Peyer's patch (tissue), 4 donors: ENCODE data around the gene DOK4. TPM values are rescaled to one million over a fixed set of nuclear protein-coding genes. Genes with fewer than 3 reads are reported as not detected.

Experiments used
- DNase-seq, 3 donors: peaks; one replicate each; pipeline ENCODE4 v3.0.0-alpha.2; 2017 to 2019
- H3K27ac ChIP-seq, 4 donors: fragments of 200-600 bp; sonication (generic); one replicate each; pipeline ENCODE4 v1.5.1; 2016 to 2019
- H3K27me3 ChIP-seq, 2 donors: fragments of 200-600 bp; sonication (generic); one replicate each; pipeline ENCODE4 v1.5.1; 2019
- H3K36me3 ChIP-seq, 3 donors: fragments of 200-600 bp; sonication (generic); one replicate each; pipeline ENCODE4 v1.5.1; 2016 to 2019
- H3K4me1 ChIP-seq, 4 donors: fragments of 200-600 bp; sonication (generic); one replicate each; pipeline ENCODE4 v1.5.1; 2016 to 2019
- H3K4me3 ChIP-seq, 4 donors: fragments of 200-600 bp; sonication (generic); 1 replicate in 3 of 4; 2 replicates in 1 of 4; pipeline ENCODE4 v1.5.1; 2016 to 2019; ENCODE audit warnings: mild to moderate bottlenecking in 1 of 4
- H3K9me3 ChIP-seq, 4 donors: fragments of 200-600 bp; sonication (generic); one replicate each; pipeline ENCODE4 v1.5.1; 2016 to 2019; ENCODE audit warnings: mild to moderate bottlenecking in 1 of 4
- CTCF ChIP-seq, 6 experiments: fragments of 450-650 bp in 4 of 6; fragments of 200-600 bp in 2 of 6; sonication (generic) in 1 of 6; IDR thresholded peaks; one replicate each; pipeline ENCODE4 v1.5.1; 2017 to 2019; ENCODE audit warnings: antibody characterized with exemption in 6 of 6, mild to moderate bottlenecking in 3 of 6, moderate library complexity in 1 of 6
- POLR2A ChIP-seq, 2 donors: fragments of 450-650 bp; IDR thresholded peaks; one replicate each; pipeline ENCODE4 v1.5.1; 2017; ENCODE audit warnings: antibody characterized with exemption in 2 of 2, mild to moderate bottlenecking in 2 of 2, moderate library complexity in 2 of 2
- total RNA-seq, 4 donors: library from RNA; depleted of rRNA; stranded (reverse); fragments of >200 nt; gene quantifications; one replicate each; pipeline ENCODE4 v1.1.0, GENCODE V29; 2016

Gene DOK4
- total RNA-seq, 4 donors from 2014 or later = 81.7 to 209 (median 189) TPM

GRCh38 chr16:57518520-57518919 is 32.2 kb upstream of the DOK4 start:
- H3K4me1 ChIP-seq = peaks cover 0 to 2% (median 0%) of the 10 kb centered on the region in 4 donors
- H3K27me3 ChIP-seq = no peaks in the 10 kb centered on the region
- peaks cover 0 to 3% (median 0%) of the 10 kb centered on the region in 3 donors for H3K36me3 ChIP-seq
- H3K9me3 ChIP-seq = no peaks in the 10 kb centered on the region
- DNase-seq = no peak
- no peak overlapping the region for H3K27ac ChIP-seq
- H3K4me3 ChIP-seq = no peak overlapping the region
- no peak for TF ChIP-seq CTCF (IDR thresholded peaks at IDR 0.05)
- no peak for TF ChIP-seq POLR2A (IDR thresholded peaks at IDR 0.05)

- no peaks in the 10 kb centered on the region for H3K9me3 ChIP-seq
- H3K27me3 ChIP-seq = no peaks in the 10 kb centered on the region
- peaks cover 0 to 3% (median 0%) of the 10 kb centered on the region in 3 donors for H3K36me3 ChIP-seq
- H3K4me3 ChIP-seq = no peak overlapping the region
- H3K27ac ChIP-seq = no peak overlapping the region
- H3K4me1 ChIP-seq = peaks cover 0 to 9% (median 0%) of the 10 kb centered on the region in 4 donors
- DNase-seq = no peak
- no peak for TF ChIP-seq POLR2A (IDR thresholded peaks at IDR 0.05)
- no peak for TF ChIP-seq CTCF (IDR thresholded peaks at IDR 0.05)
Measured at GRCh38 chr16:57517397-57518367, 31.4 kb upstream of the DOK4 start.

GRCh38 chr16:57516773-57517172 is 30.5 kb upstream of the DOK4 start:
- H3K36me3 ChIP-seq = peaks cover 0 to 3% (median 0%) of the 10 kb centered on the region in 3 donors
- peaks cover 0 to 9% (median 0%) of the 10 kb centered on the region in 4 donors for H3K4me1 ChIP-seq
- H3K4me3 ChIP-seq = no peak overlapping the region
- DNase-seq = no peak
- H3K27me3 ChIP-seq = no peaks in the 10 kb centered on the region
- TF ChIP-seq POLR2A (IDR thresholded peaks at IDR 0.05) (no peak), CTCF (IDR thresholded peaks at IDR 0.05) (no peak)
- no peaks in the 10 kb centered on the region for H3K9me3 ChIP-seq
- no peak overlapping the region for H3K27ac ChIP-seq

- H3K27ac ChIP-seq = no peak overlapping the region
- H3K4me3 ChIP-seq = no peak overlapping the region
- TF ChIP-seq CTCF (IDR thresholded peaks at IDR 0.05) = no peak
- H3K27me3 ChIP-seq = no peaks in the 10 kb centered on the region
- peaks cover 0 to 3% (median 0%) of the 10 kb centered on the region in 3 donors for H3K36me3 ChIP-seq
- no peaks in the 10 kb centered on the region for H3K9me3 ChIP-seq
- peaks cover 0 to 9% (median 0%) of the 10 kb centered on the region in 4 donors for H3K4me1 ChIP-seq
- no peak for DNase-seq
Measured at GRCh38 chr16:57516176-57516725, 30.0 kb upstream of the DOK4 start.

- no peak overlapping the region for H3K4me3 ChIP-seq
- TF ChIP-seq POLR2A (IDR thresholded peaks at IDR 0.05) (no peak), CTCF (IDR thresholded peaks at IDR 0.05) (no peak)
- no peak overlapping the region for H3K27ac ChIP-seq
- H3K9me3 ChIP-seq = no peaks in the 10 kb centered on the region
- no peaks in the 10 kb centered on the region for H3K27me3 ChIP-seq
- H3K4me1 ChIP-seq = peaks cover 0 to 15% (median 0%) of the 10 kb centered on the region in 4 donors
- peaks cover 0 to 3% (median 0%) of the 10 kb centered on the region in 3 donors for H3K36me3 ChIP-seq
- no peak for DNase-seq
Measured at GRCh38 chr16:57514791-57515600, 28.7 kb upstream of the DOK4 start.
